Upper lobe of right lung (tissue), 1 donor: Measurements from ENCODE around the gene TM2D3. TPM values are rescaled to one million over a fixed set of nuclear protein-coding genes. Genes with fewer than 3 reads are reported as not detected.

Source experiments
- ATAC-seq: fragments of 200-7000 bp; cut with Tn5 transposase; one replicate; pipeline ENCODE4 v1.9.1; 2020; ENCODE audit warnings: mild to moderate bottlenecking, moderate library complexity
- DNase-seq: peaks from one replicate; pipeline ENCODE4 v3.0.0-alpha.2; 2020
- H3K27ac ChIP-seq: fragments of 200-600 bp; one replicate; pipeline ENCODE4 v1.8.0; 2022
- H3K27me3 ChIP-seq: fragments of 200-600 bp; one replicate; pipeline ENCODE4 v1.8.0; 2022; ENCODE audit warnings: mild to moderate bottlenecking
- H3K36me3 ChIP-seq: fragments of 200-600 bp; one replicate; pipeline ENCODE4 v1.8.0; 2022
- H3K4me1 ChIP-seq: fragments of 200-600 bp; one replicate; pipeline ENCODE4 v1.8.0; 2022
- H3K4me3 ChIP-seq: fragments of 200-600 bp; one replicate; pipeline ENCODE4 v1.8.0; 2022; ENCODE audit warnings: mild to moderate bottlenecking
- H3K9me3 ChIP-seq: fragments of 200-600 bp; one replicate; pipeline ENCODE4 v1.8.0; 2022
- CTCF ChIP-seq: fragments of 200-600 bp; IDR thresholded peaks from one replicate; pipeline ENCODE4 v1.8.0; 2022; ENCODE audit warnings: antibody characterized with exemption
- intact Hi-C: fragments of 100-400 bp; cut with DNase I; formaldehyde crosslinking; loops from one replicate; pipeline ENCODE4 v1.11.0; 2022
- total RNA-seq: library from RNA; stranded (reverse); fragmentation: NEBNext Ultra II Directional; extraction: Animal tissue kit (Norgen Biotek cat#: 25700); gene quantifications from one replicate; pipeline ENCODE4 v1.2.1, GENCODE V29; 2021
- donor health status: DM: no; HTN: yes; CAD: no; lungs with severe emphysema.

The TM2D3 gene
- total RNA-seq, 1 donor from 2014 or later, result 47.4 TPM

- Histone ChIP-seq H3K4me1 (no peaks in the 10 kb centered on the region), H3K27ac (no peak overlapping the region), H3K4me3 (no peak overlapping the region), H3K36me3 (no peaks in the 10 kb centered on the region), H3K9me3 (no peaks in the 10 kb centered on the region), H3K27me3 (peaks cover 16% of the 10 kb centered on the region)
- peak; percentile 36 for ATAC-seq
- no peak for DNase-seq
- intact Hi-C loops, result no loop called here
- no peak for TF ChIP-seq CTCF
Observed at GRCh38 chr15:101604124-101604874, 47.9 kb downstream of the TM2D3 start.

- Histone ChIP-seq H3K27ac (no peak overlapping the region), H3K36me3 (no peaks in the 10 kb centered on the region), H3K4me3 (no peak overlapping the region), H3K27me3 (peaks cover 16% of the 10 kb centered on the region), H3K4me1 (no peaks in the 10 kb centered on the region), H3K9me3 (no peaks in the 10 kb centered on the region)
- TF ChIP-seq CTCF, result no peak
- DNase-seq (no peak), ATAC-seq (no peak)
- intact Hi-C loops, result no loop called here
Observed at GRCh38 chr15:101602801-101603200, 49.4 kb downstream of the TM2D3 start.

- no peak for TF ChIP-seq CTCF
- no peak overlapping the region for H3K27ac ChIP-seq
- no peaks in the 10 kb centered on the region for H3K4me1 ChIP-seq
- peaks cover 20% of the 10 kb centered on the region for H3K27me3 ChIP-seq
- intact Hi-C loops, result no loop called here
- no peak overlapping the region for H3K4me3 ChIP-seq
- no peak for ATAC-seq
- DNase-seq, result no peak
- H3K9me3 ChIP-seq, result no peaks in the 10 kb centered on the region
- H3K36me3 ChIP-seq, result no peaks in the 10 kb centered on the region
Observed at GRCh38 chr15:101600035-101600434, 52.1 kb downstream of the TM2D3 start.

- Histone ChIP-seq H3K36me3 (no peaks in the 10 kb centered on the region), H3K27ac (no peak overlapping the region), H3K4me1 (no peaks in the 10 kb centered on the region), H3K4me3 (no peak overlapping the region), H3K9me3 (no peaks in the 10 kb centered on the region), H3K27me3 (peaks cover 20% of the 10 kb centered on the region)
- DNase-seq (no peak), ATAC-seq (no peak)
- no peak for TF ChIP-seq CTCF
- intact Hi-C loops, result no loop called here
Observed at GRCh38 chr15:101599091-101599490, 53.1 kb downstream of the TM2D3 start.

- Histone ChIP-seq H3K4me1 (no peaks in the 10 kb centered on the region), H3K27me3 (peaks cover 14% of the 10 kb centered on the region), H3K9me3 (no peaks in the 10 kb centered on the region), H3K27ac (no peak overlapping the region), H3K36me3 (no peaks in the 10 kb centered on the region), H3K4me3 (no peak overlapping the region)
- DNase-seq, result no peak
- intact Hi-C loops, result no loop called here
- no peak for ATAC-seq
- no peak for TF ChIP-seq CTCF
Observed at GRCh38 chr15:101597360-101597928, 54.7 kb downstream of the TM2D3 start.
